KMS-11 (cell line): ENCODE data around the gene SRSF6.
A peak's percentile ranks its signal among the peaks of the same experiment; 100 is the strongest.
"Not testable (repeated sequence)": the region's sequence is repeated elsewhere in the genome, so short reads cannot be mapped to it uniquely, and the experiment has no call there.

Experiments
- H2AFZ ChIP-seq: fragments of 200-600 bp; sonication (generic); 2 replicates; pipeline ENCODE4 v1.6.1; 2016; ENCODE audit warnings: antibody characterized with exemption, mixed run types, low read depth
- H3K27ac ChIP-seq: fragments of 200-600 bp; sonication (generic); 2 replicates; pipeline ENCODE4 v1.6.1; 2016; ENCODE audit warnings: mild to moderate bottlenecking, mixed run types
- H3K27me3 ChIP-seq: fragments of 200-600 bp; sonication (generic); 2 replicates; pipeline ENCODE4 v1.6.1; 2017; ENCODE audit warnings: mild to moderate bottlenecking, low read depth, mixed run types, moderate library complexity; ENCODE audit not compliant: insufficient read depth
- H3K36me3 ChIP-seq: fragments of 200-600 bp; sonication (generic); 2 replicates; pipeline ENCODE4 v1.6.1; 2017; ENCODE audit warnings: mild to moderate bottlenecking, mixed run types; ENCODE audit not compliant: insufficient read depth
- H3K4me1 ChIP-seq: fragments of 200-600 bp; sonication (generic); 2 replicates; pipeline ENCODE4 v1.6.1; 2016; ENCODE audit warnings: mild to moderate bottlenecking, low read depth, mixed run types; ENCODE audit not compliant: poor library complexity, severe bottlenecking
- H3K4me2 ChIP-seq: fragments of 200-600 bp; sonication (generic); 2 replicates; pipeline ENCODE4 v1.7.0; 2016; ENCODE audit warnings: mild to moderate bottlenecking, mixed run types
- H3K4me3 ChIP-seq: fragments of 200-600 bp; sonication (generic); IDR thresholded peaks from 2 replicates; pipeline ENCODE4 v1.6.1; 2017; ENCODE audit warnings: low read depth, low read length, mixed read lengths; ENCODE audit not compliant: insufficient read depth
- H3K79me2 ChIP-seq: fragments of 200-600 bp; sonication (generic); 2 replicates; pipeline ENCODE4 v1.6.1; 2016; ENCODE audit warnings: low read depth, mixed run types; ENCODE audit not compliant: insufficient read depth
- H3K9ac ChIP-seq: fragments of 200-600 bp; sonication (generic); 2 replicates; pipeline ENCODE4 v1.6.1; 2016; ENCODE audit warnings: mild to moderate bottlenecking, mixed run types
- H4K20me1 ChIP-seq: fragments of 200-600 bp; sonication (generic); 2 replicates; pipeline ENCODE4 v1.6.1; 2016; ENCODE audit warnings: mild to moderate bottlenecking, mixed run types; ENCODE audit not compliant: insufficient read depth
- CTCF ChIP-seq: fragments of 200-600 bp; sonication (generic); conservative IDR thresholded peaks from 2 replicates; pipeline ENCODE4 v1.6.1; 2017; ENCODE audit warnings: low read depth, mild to moderate bottlenecking, antibody characterized with exemption, low read length, moderate library complexity, mixed read lengths

Gene SRSF6

GRCh38 chr20:43452404-43453126 lies 5.1 kb upstream of the SRSF6 start:
- TF ChIP-seq CTCF = no peak
- H3K79me2 ChIP-seq = no peaks in the 10 kb centered on the region
- no peak overlapping the region for H3K4me3 ChIP-seq
- no peaks in the 10 kb centered on the region for H4K20me1 ChIP-seq
- H3K27me3 ChIP-seq = no peaks in the 10 kb centered on the region
- H3K27ac ChIP-seq = no peak overlapping the region
- peaks cover 12% of the 10 kb centered on the region for H3K4me1 ChIP-seq
- H2AFZ ChIP-seq = no peak overlapping the region
- H3K9ac ChIP-seq = no peak overlapping the region
- no peaks in the 10 kb centered on the region for H3K36me3 ChIP-seq
- H3K4me2 ChIP-seq = no peak overlapping the region

GRCh38 chr20:43456252-43456651 lies 1.4 kb upstream of the SRSF6 start:
- peaks cover 22% of the 10 kb centered on the region; the same call in 1 of the 2 replicates for H3K36me3 ChIP-seq
- peak overlapping the region; percentile 90 for H2AFZ ChIP-seq
- peaks cover 22% of the 10 kb centered on the region for H3K4me1 ChIP-seq
- peak overlapping the region; percentile 97; the same call in 1 of the 2 replicates for H3K4me2 ChIP-seq
- not testable (repeated sequence) for H4K20me1 ChIP-seq, H3K9ac ChIP-seq, H3K27ac ChIP-seq, H3K4me3 ChIP-seq, H3K27me3 ChIP-seq
- peaks cover 21% of the 10 kb centered on the region for H3K79me2 ChIP-seq

- Histone ChIP-seq H3K4me1 (peaks cover 22% of the 10 kb centered on the region), H3K9ac (peak overlapping the region; percentile 100), H2AFZ (peak overlapping the region; percentile 90), H3K4me2 (peak overlapping the region; percentile 97), H4K20me1 (peaks cover 9% of the 10 kb centered on the region), H3K79me2 (peaks cover 28% of the 10 kb centered on the region), H3K27ac (peak overlapping the region; percentile 99), H3K27me3 (no peaks in the 10 kb centered on the region), H3K36me3 (peaks cover 29% of the 10 kb centered on the region; the same call in 1 of the 2 replicates), H3K4me3 (no peak overlapping the region)
- no peak for TF ChIP-seq CTCF
These were observed 672 bp upstream of the SRSF6 start for GRCh38 chr20:43456809-43457639.

- Histone ChIP-seq H2AFZ (no peak overlapping the region), H3K27me3 (no peaks in the 10 kb centered on the region), H3K27ac (peak overlapping the region; percentile 99; the same call in 1 of the 2 replicates), H3K4me2 (peak overlapping the region; percentile 90; the same call in 1 of the 2 replicates), H3K9ac (peak overlapping the region; percentile 100), H3K4me1 (peaks cover 22% of the 10 kb centered on the region), H3K36me3 (peaks cover 40% of the 10 kb centered on the region; the same call in 1 of the 2 replicates), H3K4me3 (no peak overlapping the region), H4K20me1 (peaks cover 17% of the 10 kb centered on the region), H3K79me2 (peaks cover 32% of the 10 kb centered on the region)
- no peak for TF ChIP-seq CTCF
These were observed 777 bp downstream of the SRSF6 start for GRCh38 chr20:43458422-43458924.
